Middle frontal gyrus (tissue), 1 donor: Measurements from ENCODE around the gene CCL2.
A peak's percentile ranks its signal among the peaks of the same experiment; 100 is the strongest.

Experiments used
- DNase-seq: peaks from one replicate; pipeline ENCODE4 v3.0.0-alpha.2; 2015; ENCODE audit warnings: low spot score; ENCODE audit errors: extremely low spot score

Gene CCL2

DNA sequence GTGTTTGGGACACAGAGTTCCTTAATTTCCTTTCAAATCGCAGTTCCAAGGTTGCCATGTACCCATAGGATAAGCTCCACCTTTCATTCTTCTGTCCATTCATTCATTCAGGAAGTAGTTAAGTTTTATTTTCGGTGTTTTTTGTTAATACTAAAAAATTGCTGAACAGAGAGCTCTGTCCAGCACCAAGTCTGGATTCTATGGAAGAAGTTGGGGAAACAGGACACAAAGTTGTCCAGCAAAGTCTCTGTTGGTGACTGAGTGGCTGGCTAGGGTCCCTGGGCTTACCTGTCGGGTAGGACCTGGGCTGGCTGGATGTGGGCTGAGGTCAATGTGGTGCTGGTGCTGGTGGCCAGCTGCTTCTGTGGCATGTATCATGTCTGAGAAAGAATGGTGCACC, 17.6 kb upstream of the CCL2 start:
- no peak for DNase-seq

DNA sequence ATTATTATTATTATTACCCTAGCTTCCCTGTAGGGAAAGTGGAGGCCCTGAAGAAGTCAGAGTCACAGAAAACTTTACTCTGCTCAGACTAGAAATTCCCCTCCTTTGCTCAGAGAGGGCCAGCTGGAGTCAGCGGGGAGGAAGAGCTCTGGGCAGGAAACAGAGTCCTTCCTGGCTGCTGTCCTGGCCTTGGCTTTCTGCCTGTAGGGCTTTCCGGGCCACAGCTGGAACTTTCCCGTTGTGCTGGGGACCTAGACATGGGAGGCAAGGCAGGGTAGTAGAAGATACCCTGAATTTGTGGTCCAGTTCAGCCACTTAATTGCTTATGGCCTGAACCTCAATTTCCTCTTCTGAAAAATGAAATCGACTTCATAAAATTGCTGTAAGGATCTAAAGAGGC, 14.0 kb upstream of the CCL2 start:
- DNase-seq, result no peak

DNA sequence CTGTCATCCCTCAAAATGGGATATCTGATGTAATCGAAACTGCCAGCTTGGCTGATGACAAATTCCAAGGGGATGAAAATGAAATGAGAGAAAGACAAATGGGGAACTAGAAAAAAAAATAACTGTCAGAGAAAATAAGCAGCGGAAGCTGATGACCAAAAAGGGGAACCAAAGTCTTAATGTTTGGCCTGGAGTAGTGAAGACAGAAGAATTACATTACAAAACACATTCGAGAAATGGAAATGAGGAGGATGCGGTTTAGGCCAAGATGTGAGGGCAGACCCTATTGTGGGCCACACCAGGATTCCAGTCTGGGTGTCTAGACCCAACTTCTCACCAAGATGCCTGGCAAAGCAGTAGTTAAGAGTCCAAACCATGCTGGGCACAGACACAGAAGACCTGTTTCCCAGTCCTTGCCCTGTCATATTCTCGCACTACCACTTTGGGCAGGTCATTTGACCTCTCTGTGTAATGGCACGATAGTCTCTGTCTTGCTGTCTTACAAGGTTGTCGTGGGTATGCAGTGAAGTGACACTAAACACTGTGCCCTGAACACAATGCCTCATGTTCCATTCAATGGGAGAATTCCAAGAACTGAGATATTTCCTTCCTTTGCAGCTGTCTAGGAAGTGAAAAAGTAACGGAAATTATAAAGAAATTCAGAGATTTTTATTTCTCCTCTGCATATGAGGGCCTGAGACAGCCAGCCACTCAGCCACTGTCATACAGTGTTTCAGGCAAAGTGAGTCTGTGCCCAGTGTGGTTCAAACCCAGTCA, 12.3 kb upstream of the CCL2 start:
- no peak for DNase-seq

- no peak for DNase-seq
These were observed 11.4 kb upstream of the CCL2 start for GRCh38 chr17:34243364-34244320.

DNA sequence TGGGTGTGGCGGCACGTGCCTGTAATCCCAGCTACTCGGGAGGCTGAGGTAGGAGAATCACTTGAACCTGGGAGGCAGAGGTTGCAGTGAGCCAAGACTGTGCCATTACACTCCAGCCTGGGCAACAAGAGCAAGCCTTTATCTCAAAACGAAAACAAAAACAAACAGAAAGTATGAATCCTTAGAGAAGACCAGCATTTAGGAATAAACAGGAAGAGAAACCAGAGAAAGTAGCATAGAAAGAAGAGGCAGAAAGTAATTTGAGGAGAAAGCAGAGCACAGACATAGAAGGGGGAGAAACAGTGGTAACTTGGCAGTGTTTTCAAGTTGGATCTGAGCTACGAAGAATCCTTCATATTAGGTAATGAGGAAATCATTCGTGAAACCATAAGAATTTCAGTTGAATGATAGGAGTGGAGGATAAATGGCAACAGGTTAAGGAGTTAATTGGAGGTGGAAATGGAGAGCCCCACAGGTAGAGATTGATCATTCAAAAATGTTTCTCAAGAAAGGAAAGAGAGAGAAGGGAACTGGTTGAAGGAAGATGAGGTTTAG, 9.7 kb upstream of the CCL2 start:
- DNase-seq, result no peak

DNA sequence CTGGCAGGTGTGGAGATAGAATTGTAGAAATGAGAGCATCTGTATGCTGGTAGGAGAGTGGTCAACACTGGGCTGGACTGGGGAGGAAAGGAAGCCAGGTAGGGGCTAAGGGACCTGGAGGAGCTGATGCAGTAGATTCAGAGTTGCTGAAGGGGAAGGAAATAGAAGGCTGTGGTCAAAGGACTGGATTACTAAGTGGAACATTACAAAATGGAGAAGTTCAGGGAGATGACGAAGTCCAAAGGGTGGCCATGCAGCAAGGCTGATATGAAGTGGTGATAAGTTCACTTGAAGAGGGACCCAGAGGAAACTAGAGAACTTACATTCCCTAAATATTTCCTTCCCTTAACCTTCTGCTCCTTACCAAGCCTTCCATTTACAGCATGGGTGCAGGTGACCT, 8.6 kb upstream of the CCL2 start:
- DNase-seq, result no peak

GRCh38 chr17:34246881-34247280, 8.2 kb upstream of the CCL2 start:
- no peak for DNase-seq

DNA sequence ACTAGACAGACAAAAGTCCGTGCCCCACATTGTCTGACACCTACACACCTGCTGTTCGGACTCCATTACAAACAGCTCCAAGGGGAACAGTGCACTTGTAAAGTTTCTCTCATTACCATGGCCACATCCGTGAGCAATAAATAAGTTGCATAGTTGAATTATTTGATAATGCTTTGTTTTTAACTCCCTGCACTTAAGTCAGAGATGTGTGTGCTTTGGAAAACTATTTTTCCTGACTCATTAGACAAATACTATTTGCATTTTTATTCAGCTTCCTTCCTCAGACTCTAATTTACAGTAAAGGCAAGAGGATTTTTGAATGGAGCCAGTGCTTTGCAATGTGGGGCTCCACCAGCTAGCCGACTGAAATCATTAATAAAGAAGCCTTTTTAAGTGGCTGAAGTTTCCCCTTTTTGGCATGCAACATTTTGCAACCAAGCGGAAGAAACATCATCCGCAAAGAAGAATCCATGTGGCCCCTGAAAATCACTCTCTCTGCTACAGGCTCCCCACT, 6.5 kb upstream of the CCL2 start:
- no peak for DNase-seq

- DNase-seq, result no peak
These were observed 6.0 kb upstream of the CCL2 start for GRCh38 chr17:34249061-34249460.

- no peak for DNase-seq
These were observed 5.6 kb upstream of the CCL2 start for GRCh38 chr17:34249478-34249877.

DNA sequence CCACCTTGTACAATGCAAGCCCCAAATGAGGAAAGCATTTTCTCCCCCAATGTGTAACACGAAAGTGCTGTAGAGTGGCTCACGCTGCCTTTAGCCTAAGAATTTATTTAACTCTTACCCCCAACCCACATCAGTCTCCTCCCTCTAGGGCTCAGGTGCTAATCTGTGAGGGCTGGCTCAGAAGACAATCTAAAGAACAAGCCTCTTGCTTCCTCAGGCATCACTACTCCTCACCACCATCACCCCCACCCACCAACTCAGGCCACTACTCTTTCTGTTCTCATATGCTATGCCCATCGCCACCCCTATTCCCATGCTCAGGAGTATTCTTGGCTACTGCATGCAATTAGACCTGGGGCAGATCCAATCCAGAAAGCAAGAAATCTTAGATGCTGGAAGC, 3.9 kb upstream of the CCL2 start:
- no peak for DNase-seq

DNA sequence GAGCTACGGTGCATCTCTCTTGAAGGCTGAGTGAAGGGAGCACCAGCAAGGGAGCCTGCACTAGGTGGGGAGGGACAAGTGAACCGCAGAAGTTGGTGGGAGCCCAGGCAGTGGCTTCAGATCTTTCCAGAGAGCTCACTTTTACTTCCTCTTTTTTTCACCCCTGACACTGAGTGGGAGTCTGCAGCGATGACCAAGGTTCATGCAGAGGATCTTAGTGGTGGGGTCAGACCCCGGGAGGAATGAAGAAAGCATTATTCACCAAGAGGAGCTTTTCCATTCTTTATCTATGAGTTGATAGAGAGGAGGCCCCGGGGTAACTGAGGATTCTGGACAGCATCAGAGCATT, 3.0 kb upstream of the CCL2 start:
- DNase-seq, result no peak

- DNase-seq, result peak; percentile 42
These were observed 2.5 kb upstream of the CCL2 start for GRCh38 chr17:34252444-34253138.

DNA sequence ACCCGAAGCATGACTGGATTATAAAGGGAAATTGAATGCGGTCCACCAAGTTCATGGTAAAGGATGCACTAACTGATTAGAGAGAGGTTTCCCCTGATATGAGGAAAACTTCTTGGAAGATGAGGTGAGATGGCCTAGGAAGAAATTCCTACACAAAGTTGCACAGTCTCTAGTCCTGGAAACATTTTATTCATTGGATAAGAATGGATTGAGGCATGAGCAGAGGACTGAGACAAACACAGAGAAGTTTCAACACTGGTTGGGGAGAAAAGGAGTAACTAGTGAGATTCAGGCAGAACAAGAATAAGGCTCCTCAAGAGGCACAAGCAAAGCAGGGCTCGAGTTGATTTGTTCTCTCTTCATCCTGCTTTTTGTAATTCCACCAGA, 2.0 kb upstream of the CCL2 start:
- no peak for DNase-seq

- DNase-seq, result no peak
These were observed 939 bp upstream of the CCL2 start for GRCh38 chr17:34254146-34254545.

GRCh38 chr17:34255381-34255732, 272 bp downstream of the CCL2 start:
- DNase-seq, result no peak

GRCh38 chr17:34255841-34256240, 756 bp downstream of the CCL2 start:
- DNase-seq, result no peak

DNA sequence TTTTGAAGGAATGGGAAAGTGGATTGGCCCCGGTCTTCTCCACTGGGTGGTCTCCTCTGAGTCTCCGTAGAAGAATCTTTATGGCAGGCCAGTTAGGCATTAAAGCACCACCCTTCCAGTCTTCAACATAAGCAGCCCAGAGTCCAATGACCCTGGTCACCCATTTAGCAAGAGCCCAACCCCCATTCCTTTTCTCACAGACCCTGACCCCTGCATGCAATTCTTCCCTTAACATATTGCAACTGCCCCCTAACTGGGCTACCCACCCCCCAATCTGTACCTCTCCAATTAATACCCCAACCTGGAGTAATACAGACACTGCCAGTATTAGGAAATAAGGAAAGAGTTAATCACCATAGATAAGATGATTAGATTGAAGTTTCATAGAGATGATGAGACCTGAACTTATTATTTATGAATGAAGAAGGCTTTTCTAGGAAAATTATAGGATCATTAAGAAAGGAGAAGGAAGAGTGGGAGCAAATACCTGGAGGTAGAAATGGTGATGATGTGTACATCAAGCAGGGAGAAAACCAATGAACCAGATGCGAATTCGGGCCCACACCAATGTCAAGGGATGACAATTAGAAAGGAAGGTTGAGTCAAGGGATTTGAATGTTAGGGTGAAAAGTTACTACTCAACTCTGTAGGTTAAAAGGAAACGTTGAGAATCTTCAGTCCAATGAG, 2.4 kb downstream of the CCL2 start:
- DNase-seq, result no peak

DNA sequence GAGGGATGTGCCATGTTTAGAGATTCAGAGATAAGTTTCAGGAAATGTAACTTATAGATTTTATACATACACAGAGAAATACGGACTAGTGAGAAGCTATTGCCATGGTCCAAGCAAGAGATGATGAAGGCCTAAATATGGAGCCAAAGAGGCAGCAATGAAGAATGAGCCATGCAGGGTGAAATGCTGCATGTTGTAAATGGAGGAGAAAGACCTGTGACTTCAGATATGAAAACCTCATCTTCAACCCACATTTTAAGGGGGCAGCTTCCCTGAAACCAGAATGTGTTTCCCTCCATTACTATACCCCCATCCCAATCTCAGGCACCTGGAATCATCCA, 2.9 kb downstream of the CCL2 start:
- no peak for DNase-seq

GRCh38 chr17:34259146-34259545, 4.1 kb downstream of the CCL2 start:
- DNase-seq, result no peak

- DNase-seq, result no peak
These were observed 5.8 kb downstream of the CCL2 start for GRCh38 chr17:34260861-34261260.
